AG10803 (cell line): ENCODE results near the gene AKR1C1.
A peak's percentile ranks its signal among the peaks of the same experiment; 100 is the strongest.
"Not testable (repeated sequence)": the region's sequence is repeated elsewhere in the genome, so short reads cannot be mapped to it uniquely, and the experiment has no call there.

Experiments
- DNase-seq: peaks from one replicate; pipeline ENCODE4 v3.0.0; 2010; ENCODE audit warnings: low read depth
- H3K4me3 ChIP-seq: 2 replicates; pipeline ENCODE4 v1.5.1; 2011; ENCODE audit warnings: mild to moderate bottlenecking, low read length, control low read depth
- TF ChIP-seq, protein P1 (sequence below): conservative IDR thresholded peaks from 2 replicates; pipeline ENCODE4 v1.5.1; 2011; ENCODE audit warnings: mild to moderate bottlenecking, low read length, control low read depth, inconsistent platforms

Gene AKR1C1

DNA sequence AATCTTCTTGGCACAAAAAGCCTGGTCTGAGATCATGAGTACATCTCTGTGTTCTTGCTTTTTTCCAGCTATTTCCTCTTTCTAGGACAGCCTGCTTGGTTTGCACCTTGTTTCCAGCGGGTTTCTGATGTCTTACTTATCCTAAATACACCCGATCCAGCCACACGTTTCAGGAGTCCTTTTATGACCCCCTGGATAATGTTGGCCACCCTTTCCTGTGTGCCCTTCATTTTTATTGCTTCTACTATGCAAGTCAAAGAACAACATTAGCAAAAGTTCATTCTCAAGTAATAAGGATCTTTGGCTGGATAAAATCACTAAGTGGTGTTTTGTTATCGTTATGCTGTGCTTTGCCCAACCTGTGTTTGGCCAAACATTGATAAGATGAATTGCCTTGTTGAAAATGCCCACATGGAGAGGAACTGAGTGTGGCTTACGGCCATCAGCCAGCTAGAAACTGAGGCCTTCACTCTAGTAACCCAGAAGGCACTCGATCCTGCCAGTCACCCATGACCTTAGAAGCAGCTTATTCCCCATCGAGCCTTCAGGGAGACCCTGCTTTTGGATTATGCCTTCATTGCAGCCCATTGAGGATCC is 28.7 kb upstream of the AKR1C1 start:
- H3K4me3 ChIP-seq, result no peak overlapping the region
- TF ChIP-seq, protein P1, sequence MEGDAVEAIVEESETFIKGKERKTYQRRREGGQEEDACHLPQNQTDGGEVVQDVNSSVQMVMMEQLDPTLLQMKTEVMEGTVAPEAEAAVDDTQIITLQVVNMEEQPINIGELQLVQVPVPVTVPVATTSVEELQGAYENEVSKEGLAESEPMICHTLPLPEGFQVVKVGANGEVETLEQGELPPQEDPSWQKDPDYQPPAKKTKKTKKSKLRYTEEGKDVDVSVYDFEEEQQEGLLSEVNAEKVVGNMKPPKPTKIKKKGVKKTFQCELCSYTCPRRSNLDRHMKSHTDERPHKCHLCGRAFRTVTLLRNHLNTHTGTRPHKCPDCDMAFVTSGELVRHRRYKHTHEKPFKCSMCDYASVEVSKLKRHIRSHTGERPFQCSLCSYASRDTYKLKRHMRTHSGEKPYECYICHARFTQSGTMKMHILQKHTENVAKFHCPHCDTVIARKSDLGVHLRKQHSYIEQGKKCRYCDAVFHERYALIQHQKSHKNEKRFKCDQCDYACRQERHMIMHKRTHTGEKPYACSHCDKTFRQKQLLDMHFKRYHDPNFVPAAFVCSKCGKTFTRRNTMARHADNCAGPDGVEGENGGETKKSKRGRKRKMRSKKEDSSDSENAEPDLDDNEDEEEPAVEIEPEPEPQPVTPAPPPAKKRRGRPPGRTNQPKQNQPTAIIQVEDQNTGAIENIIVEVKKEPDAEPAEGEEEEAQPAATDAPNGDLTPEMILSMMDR, result no peak
- DNase-seq, result no peak

DNA sequence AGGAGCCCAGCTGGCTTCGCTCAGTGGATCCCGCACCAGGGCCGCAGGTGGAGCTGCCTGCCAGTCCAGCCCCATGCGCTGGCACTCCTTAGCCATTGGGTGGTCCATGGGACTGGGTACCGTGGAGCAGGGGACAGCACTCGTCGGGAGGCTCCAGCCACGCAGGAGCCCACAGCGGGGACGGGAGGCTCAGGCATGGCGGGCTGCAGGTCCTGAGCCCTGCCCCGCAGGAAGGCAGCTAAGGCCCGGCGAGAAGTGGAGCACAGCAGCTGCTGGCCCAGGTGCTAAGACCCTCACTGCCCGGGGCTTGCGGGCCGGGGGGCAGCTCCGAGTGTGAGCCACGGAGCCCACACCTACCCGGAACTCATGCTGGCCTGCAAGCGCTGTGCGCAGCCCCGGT is 25.9 kb upstream of the AKR1C1 start:
- TF ChIP-seq, protein P1, result no peak
- H3K4me3 ChIP-seq, result no peak overlapping the region
- DNase-seq, result no peak

DNA sequence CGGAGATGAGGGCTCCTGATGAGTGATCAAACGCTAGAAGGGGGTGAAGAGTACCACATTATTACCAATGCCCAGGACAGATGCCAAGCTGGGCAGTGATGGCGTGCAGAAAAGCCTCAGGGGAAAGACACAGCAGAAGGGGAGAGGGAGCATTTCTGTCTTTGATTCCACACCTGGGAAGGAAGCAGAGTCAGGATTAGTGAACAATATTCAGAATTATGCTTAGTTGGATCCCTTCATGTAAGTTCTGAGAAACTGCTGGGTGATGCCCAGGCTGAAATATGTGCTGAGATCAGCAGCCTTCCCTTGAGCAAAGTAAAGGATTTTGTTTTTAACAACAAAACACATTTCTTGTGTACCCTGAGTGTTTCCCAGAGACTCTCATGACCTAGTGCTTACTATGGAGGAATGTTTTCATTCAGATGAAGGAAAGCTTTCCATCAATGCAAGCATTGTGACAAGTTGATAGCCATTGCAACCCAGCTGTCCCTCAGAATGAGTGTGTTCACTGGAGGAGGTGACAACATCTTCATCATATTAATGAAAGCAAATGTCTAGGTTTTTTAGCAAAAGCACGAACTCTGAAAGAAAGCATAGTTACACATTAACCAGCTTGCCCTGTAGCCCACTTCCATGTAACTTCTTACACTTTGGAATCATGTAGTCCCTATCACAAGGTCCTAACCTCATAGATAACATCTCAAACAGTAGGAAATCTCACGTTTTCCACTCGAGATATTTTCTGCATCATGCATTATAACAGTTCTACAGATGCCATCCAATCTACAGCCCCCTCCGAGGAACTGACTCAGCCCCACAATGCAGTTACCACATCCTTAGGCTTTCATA is 23.8 kb upstream of the AKR1C1 start:
- TF ChIP-seq, protein P1, result no peak

DNA sequence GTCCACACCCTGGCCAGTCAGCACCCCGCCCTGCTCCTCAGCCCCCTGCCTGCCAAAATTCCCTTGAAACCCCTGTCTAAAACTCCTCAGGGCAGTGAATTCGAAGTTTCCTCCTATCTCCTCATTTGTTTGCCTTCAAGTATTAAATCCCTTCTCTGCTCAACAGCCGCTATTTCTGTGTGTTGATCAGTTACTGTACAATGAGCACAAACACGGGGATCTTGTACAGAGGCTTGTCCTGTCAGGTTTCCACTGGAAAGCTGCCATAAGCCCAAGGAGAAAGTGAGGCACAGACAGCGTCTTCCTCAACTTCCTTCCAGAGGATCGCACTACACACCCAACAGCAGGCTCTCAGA is 23.2 kb upstream of the AKR1C1 start:
- not testable (repeated sequence) for H3K4me3 ChIP-seq

More for the DNA sequence above, 23.8 kb upstream of the AKR1C1 start:
- no peak overlapping the region for H3K4me3 ChIP-seq
- no peak for DNase-seq

DNA sequence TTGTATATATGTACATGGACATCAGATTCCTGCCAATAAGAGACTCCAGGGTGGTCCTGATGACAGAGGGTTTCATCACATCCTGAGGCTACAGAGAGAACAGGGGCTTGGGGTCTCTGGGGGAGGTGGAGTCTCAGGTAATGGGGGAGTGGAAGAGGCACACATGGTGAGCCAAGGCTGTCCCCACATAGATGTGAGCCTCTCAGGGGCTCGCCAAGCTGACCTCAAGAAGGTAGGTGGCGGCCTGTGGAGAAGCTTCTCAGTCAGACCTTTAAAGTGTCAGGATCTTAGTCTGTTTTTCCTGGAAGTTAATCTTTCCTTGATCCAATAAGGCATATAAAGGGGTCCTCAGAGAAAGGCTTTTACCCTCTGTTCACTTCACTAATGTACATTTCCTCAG is 22.3 kb upstream of the AKR1C1 start:
- DNase-seq, result not testable (repeated sequence)

More for the DNA sequence above, 23.2 kb upstream of the AKR1C1 start:
- DNase-seq, result not testable (repeated sequence)

DNA sequence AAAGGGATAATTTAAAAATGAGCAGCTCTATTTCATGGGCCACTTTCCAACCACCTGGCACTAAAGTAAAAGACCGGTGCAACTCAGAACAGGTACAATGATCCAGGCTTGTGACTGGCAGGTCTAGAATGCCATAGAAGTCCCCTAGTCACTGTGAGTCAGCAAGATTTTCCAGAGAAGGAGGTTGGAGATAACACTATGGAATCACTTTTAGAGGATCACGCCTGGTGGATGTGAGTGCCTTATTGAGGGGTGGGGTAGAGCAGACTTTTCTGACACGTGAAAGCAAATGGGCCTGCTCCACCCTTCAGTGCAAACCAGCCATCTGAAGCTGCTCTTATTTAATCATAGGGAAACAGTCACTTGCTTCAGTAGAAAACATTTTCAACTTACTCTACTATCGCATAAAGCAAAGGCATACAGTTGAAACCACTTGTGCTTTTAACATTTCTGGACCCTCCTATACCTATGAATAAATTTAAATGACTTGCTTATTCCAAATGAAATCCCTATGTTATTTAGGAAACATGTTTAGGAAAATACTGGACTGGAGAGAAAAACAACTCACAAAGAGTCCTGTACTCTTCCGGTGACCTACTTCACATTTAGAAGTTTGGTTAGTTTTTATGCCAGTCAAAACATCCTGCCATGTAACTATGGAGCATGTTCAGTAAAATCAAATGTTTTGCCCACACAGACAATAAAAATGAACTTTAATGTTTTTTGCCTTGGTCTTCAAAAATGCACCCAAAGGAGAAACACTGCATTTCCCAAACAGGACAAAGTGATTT is 21.5 kb upstream of the AKR1C1 start:
- H3K4me3 ChIP-seq, result no peak overlapping the region
- no peak for DNase-seq

More for the DNA sequence above, 22.3 kb upstream of the AKR1C1 start:
- not testable (repeated sequence) for H3K4me3 ChIP-seq

DNA sequence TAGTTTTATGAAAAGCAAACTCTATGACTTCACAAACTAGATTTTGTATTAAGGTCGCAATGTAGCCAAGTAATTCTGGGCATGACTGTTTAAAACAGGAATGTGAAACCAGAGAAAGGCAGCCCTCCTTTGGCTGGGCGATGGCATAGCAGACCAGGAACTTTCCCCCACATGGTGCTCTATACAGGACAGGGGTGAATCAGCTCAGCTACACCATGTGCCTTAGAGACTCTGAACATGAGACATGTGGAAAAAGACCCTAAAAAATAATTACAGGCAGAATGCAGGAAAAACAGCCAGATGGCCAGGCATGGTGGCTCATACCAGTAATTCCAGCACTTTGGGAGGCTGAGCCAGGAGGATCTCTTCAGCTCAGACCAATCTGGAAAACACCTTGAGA is 20.3 kb upstream of the AKR1C1 start:
- peak; percentile 73 for DNase-seq
- H3K4me3 ChIP-seq, result not testable (repeated sequence)
- TF ChIP-seq, protein P1, result peak; percentile 27

More for the DNA sequence above, 21.5 kb upstream of the AKR1C1 start:
- TF ChIP-seq, protein P1, result no peak

DNA sequence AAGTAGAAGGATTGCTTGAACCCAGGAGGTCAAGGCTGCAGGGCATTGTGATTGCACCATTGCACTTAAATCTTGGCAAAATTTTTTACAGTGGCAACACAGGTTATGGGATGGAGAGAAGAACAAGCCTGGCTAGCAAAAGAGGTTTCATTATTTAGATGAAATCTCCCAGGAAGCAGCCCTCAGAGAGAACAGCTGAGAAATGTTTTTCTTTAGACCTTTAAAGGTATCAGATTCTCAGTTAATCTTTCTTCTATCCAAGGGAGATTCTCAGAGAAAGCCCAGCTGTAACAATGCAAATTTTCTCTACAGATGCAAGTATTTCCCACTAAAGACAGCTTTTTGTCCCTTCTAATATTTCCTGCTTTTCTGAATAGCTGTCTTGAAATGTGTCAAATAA is 19.8 kb upstream of the AKR1C1 start:
- not testable (repeated sequence) for DNase-seq, H3K4me3 ChIP-seq
